GM12801 (cell line): ENCODE results near the gene ANKRD53.

Experiments used
- CTCF ChIP-seq: IDR thresholded peaks from one replicate; pipeline ENCODE4 v1.5.1; 2011; ENCODE audit warnings: control low read depth; ENCODE audit not compliant: insufficient read length; ENCODE audit errors: extremely low read depth

Gene ANKRD53

GRCh38 chr2:70936165-70936978, 42.1 kb upstream of the ANKRD53 start:
- TF ChIP-seq CTCF: no peak

- TF ChIP-seq CTCF: no peak
These were observed 41.2 kb upstream of the ANKRD53 start for GRCh38 chr2:70936979-70937811.

GRCh38 chr2:70937866-70938585, 40.4 kb upstream of the ANKRD53 start:
- TF ChIP-seq CTCF: no peak

- TF ChIP-seq CTCF: no peak
These were observed 39.9 kb upstream of the ANKRD53 start for GRCh38 chr2:70938586-70938950.

- TF ChIP-seq CTCF: no peak
These were observed 39.2 kb upstream of the ANKRD53 start for GRCh38 chr2:70939001-70939838.

- TF ChIP-seq CTCF: no peak
These were observed 38.4 kb upstream of the ANKRD53 start for GRCh38 chr2:70939839-70940580.
